ACC112 (cell line): ENCODE measurements around the gene BNC2.

Source experiments
- H2AFZ ChIP-seq: fragments of 200-600 bp; sonication (generic); one replicate; pipeline ENCODE4 v1.6.0; 2017; ENCODE audit warnings: antibody characterized with exemption, low read length; ENCODE audit not compliant: unreplicated experiment
- H3K27ac ChIP-seq: fragments of 200-600 bp; sonication (generic); 2 replicates; pipeline ENCODE4 v1.5.1; 2014; ENCODE audit warnings: low read depth, mild to moderate bottlenecking, antibody characterized with exemption, low read length, moderate library complexity
- H3K27me3 ChIP-seq: fragments of 200-600 bp; sonication (generic); 2 replicates; pipeline ENCODE4 v1.6.1; 2014; ENCODE audit warnings: mild to moderate bottlenecking, antibody characterized with exemption, low read length, moderate library complexity, mixed read lengths; ENCODE audit not compliant: insufficient read depth
- H3K36me3 ChIP-seq: fragments of 200-600 bp; sonication (generic); 2 replicates; pipeline ENCODE4 v1.6.1; 2016; ENCODE audit warnings: mild to moderate bottlenecking, antibody characterized with exemption, low read length, moderate library complexity, mixed read lengths; ENCODE audit not compliant: insufficient read depth
- H3K4me1 ChIP-seq: fragments of 200-600 bp; sonication (generic); one replicate; pipeline ENCODE4 v1.6.1; 2016; ENCODE audit warnings: low read length, mixed read lengths; ENCODE audit not compliant: insufficient read depth, unreplicated experiment, control insufficient read depth
- H3K4me3 ChIP-seq: fragments of 200-600 bp; sonication (generic); 2 replicates; pipeline ENCODE4 v1.5.1; 2014; ENCODE audit warnings: mild to moderate bottlenecking, low read depth, low read length
- H3K79me2 ChIP-seq: fragments of 200-600 bp; sonication (generic); one replicate; pipeline ENCODE4 v1.6.0; 2016; ENCODE audit warnings: low read length; ENCODE audit not compliant: control insufficient read depth, unreplicated experiment, insufficient read depth

The BNC2 gene

DNA sequence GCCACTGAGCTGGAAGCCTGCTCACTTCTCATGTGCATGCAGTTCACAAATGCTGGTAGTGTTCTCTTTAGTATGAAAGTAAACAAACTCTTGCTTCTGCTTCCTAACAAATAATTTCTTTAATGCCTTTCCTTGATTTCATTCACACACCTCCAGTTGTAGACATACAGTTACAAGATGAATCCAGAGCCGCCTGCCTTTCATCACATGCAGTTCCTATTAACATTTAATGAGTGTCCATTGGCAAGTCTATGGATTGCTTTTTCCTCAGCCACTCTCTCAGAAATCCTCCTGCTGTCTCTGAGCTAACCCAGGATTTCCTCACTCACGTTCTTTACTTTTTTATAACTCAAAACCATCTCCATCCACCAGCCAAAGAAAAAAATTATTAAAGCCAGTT, 408.6 kb downstream of the BNC2 start:
- Histone ChIP-seq H3K79me2 (peaks cover 13% of the 10 kb centered on the region), H3K4me1 (peaks cover 12% of the 10 kb centered on the region), H3K36me3 (no peaks in the 10 kb centered on the region), H3K27me3 (no peaks in the 10 kb centered on the region), H2AFZ (no peak overlapping the region), H3K27ac (no peak overlapping the region), H3K4me3 (no peak overlapping the region)

DNA sequence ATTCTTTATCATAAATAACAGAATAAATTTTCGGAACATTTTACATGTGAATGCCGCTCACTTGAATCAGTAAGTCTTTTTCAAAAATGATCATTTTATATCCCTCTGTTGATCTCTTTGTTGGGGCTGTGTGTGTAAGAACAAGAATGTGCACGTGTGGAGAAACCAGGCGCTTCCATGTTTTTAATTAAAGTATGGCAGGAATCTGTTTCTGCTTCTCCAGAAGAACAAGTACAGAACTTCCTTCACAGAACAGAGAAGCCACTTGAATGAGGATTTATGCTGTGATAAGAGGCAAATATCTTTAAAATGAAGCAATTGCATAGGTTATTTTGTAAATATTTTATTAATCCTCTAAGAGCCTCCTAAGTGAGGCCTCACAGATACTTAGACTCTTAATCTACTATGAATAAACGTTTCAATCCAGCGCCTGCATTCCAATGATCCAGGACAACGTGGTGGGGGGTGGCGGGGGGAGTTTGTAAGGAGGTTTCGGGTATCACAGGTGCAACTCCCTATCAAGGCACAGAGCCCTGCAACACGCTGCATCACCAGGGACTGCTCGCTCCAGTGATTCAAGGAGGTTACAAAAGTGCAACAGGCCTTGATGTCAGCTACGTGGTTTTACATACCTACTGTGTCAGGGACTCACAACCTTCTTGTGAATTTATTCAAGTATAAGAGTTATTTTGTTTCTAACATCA, 409.2 kb downstream of the BNC2 start:
- no peak overlapping the region for H2AFZ ChIP-seq
- peaks cover 13% of the 10 kb centered on the region for H3K79me2 ChIP-seq
- no peak overlapping the region for H3K27ac ChIP-seq
- no peaks in the 10 kb centered on the region for H3K27me3 ChIP-seq
- no peaks in the 10 kb centered on the region for H3K36me3 ChIP-seq
- H3K4me3 ChIP-seq: no peak overlapping the region
- peaks cover 12% of the 10 kb centered on the region for H3K4me1 ChIP-seq

DNA sequence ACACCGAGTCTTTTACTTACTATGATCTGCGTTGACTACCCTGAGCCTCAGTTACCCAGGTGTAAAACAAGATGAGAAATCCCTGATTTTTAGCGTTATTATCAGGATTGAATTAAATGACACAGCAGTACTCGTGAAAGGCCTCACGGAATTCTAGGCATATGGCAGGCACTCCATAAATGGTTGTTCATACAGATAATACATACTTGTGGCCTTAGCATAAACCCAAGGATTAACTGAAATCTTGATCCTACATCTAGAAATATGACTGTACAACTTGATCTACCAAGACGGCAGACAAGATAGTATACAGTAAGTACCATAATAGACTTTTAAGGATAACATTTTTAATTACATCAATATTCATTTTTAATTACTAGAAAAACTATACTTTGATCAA, 409.8 kb downstream of the BNC2 start:
- Histone ChIP-seq H2AFZ (no peak overlapping the region), H3K79me2 (peaks cover 13% of the 10 kb centered on the region), H3K27me3 (no peaks in the 10 kb centered on the region), H3K4me3 (no peak overlapping the region), H3K36me3 (no peaks in the 10 kb centered on the region), H3K27ac (no peak overlapping the region), H3K4me1 (peaks cover 12% of the 10 kb centered on the region)

DNA sequence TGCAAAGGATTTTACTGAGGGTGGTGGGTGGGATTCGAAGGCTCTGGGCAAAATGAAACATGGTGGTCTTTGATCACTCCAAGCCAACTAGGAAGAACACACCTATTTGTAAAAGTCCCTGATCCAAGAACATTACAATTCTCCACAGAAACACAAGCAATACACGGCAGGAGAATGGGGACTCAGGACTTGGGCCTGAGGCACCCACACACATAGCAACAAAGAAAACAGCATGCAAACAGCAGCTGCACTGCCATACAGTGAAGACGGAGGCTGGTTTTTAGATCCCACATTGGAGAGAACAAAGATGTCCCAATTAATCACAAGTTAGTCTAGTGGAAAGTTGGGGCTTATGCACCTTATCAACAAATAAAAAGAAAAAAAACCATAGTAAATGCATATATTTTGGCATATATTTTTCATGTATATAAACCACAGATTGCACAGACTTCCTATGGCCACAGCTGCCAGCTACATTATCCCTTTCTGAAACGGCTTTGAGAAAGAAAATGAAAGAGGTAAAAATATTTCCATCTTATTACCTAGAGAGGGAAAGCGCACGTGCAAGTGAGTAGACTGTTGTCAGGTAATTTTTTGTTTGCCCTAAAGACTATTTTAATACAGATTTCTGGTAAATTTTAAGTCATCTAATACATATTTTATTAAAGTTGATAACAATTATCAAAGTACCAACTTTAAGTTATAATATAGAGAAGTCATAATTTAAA, 410.9 kb downstream of the BNC2 start:
- no peak overlapping the region for H2AFZ ChIP-seq

DNA sequence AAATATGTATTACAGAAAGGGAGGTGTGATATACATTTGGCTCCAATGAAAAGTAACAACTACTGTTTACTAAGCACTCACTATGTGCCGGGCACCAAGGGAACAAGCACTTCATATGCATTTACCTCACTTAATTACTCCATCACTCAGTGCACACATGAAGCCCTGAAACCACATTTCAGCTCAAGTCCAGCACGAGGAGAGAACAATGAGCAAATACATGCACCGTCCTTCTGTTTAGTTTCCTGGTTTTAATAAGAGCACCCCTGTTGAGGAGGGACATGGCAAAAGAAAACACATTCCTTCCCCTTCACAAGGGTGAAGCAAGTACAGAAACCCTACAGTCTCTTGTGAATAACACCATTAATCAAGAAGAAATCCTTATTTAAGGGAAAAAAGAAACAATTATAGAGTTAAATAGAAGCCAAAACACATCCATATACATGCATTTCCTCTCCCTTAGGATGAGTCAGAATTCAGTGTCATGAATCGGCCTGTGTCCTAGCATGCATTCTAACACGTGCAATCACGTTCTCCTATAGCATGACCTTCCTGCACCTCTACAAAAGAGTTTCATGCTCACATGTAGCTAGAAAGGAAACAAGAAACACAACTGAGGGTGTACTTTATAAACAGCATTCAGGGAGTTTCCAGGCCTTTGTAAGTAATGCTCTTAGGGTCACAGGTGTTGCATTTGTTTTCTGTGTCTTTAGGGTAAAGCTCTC, 411.6 kb downstream of the BNC2 start:
- Histone ChIP-seq H3K4me1 (peaks cover 12% of the 10 kb centered on the region), H3K27me3 (no peaks in the 10 kb centered on the region), H2AFZ (no peak overlapping the region), H3K27ac (no peak overlapping the region), H3K79me2 (peaks cover 13% of the 10 kb centered on the region), H3K36me3 (no peaks in the 10 kb centered on the region), H3K4me3 (no peak overlapping the region)

More for the DNA sequence above, 410.9 kb downstream of the BNC2 start:
- no peak overlapping the region for H3K4me3 ChIP-seq
- peaks cover 13% of the 10 kb centered on the region for H3K79me2 ChIP-seq
- no peak overlapping the region for H3K27ac ChIP-seq
- H3K27me3 ChIP-seq: no peaks in the 10 kb centered on the region
- H3K36me3 ChIP-seq: no peaks in the 10 kb centered on the region
- peaks cover 12% of the 10 kb centered on the region for H3K4me1 ChIP-seq

DNA sequence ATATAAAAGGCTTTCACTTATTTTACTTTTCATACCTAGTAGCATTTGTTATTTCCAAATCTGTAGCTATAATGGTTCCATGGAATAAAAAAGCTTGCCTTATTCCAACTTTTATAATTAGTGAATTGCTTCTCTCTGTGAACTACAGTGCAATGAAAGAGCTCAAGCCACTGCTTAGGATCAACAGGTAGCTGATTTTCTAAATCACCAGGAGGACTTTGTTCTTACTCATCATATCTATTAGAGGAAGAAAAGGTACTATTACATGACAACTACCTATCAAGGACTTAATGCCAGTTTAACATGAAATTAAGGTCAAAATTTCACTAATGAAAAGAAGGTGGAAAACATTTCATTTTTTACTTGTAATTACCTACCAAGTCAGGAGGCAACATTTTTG, 414.6 kb downstream of the BNC2 start:
- H3K27me3 ChIP-seq: no peaks in the 10 kb centered on the region
- H2AFZ ChIP-seq: no peak overlapping the region
- H3K36me3 ChIP-seq: no peaks in the 10 kb centered on the region
- no peak overlapping the region for H3K4me3 ChIP-seq
- H3K79me2 ChIP-seq: peaks cover 18% of the 10 kb centered on the region
- no peak overlapping the region for H3K27ac ChIP-seq
- H3K4me1 ChIP-seq: peaks cover 12% of the 10 kb centered on the region

DNA sequence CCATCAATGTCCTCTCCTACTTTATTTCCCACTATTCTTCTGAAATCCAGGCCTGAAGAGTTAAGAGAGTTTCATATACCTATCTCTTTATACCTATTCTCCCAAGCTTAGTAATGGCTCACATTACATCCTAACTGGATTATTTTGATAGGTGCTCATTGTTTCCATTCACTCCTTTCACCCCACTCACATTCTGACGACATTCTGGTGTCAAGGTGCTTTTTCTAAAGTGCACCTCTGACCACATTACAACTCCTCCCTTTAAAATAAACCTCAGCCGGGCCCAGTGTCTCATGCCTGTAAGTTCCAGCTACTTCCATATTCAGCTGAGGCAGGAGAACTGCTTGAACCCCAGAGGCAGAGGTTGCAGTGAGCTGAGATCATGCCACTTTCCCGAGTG, 417.1 kb downstream of the BNC2 start:
- no peaks in the 10 kb centered on the region for H3K27me3 ChIP-seq
- no peaks in the 10 kb centered on the region for H3K36me3 ChIP-seq
- no peak overlapping the region for H3K4me3 ChIP-seq
- H3K4me1 ChIP-seq: peaks cover 1% of the 10 kb centered on the region
- H3K79me2 ChIP-seq: peaks cover 12% of the 10 kb centered on the region
- no peak overlapping the region for H3K27ac ChIP-seq
- no peak overlapping the region for H2AFZ ChIP-seq

DNA sequence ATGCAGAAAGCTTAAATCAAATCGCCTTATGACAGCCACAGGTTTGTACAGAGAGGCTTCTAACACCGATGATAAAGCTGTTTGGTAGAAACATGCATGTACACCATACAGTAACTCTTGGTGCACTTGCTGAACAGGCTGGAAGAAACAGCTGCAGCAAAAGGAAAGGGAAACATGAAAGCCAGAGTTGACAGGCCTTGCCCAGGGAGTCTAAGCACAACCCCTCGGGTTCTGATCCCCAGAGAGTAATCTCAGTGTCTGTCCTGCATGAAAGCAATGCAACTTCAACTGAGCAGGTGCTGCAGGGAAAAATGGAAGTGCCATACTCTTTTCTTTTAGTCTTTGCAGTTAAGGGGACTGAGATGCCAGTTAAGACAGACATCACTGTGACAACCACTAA, 419.9 kb downstream of the BNC2 start:
- H3K4me3 ChIP-seq: no peak overlapping the region
- no peaks in the 10 kb centered on the region for H3K27me3 ChIP-seq
- no peaks in the 10 kb centered on the region for H3K36me3 ChIP-seq
- no peak overlapping the region for H3K27ac ChIP-seq
- no peak overlapping the region for H2AFZ ChIP-seq
- H3K4me1 ChIP-seq: peaks cover 6% of the 10 kb centered on the region
- H3K79me2 ChIP-seq: peaks cover 6% of the 10 kb centered on the region

DNA sequence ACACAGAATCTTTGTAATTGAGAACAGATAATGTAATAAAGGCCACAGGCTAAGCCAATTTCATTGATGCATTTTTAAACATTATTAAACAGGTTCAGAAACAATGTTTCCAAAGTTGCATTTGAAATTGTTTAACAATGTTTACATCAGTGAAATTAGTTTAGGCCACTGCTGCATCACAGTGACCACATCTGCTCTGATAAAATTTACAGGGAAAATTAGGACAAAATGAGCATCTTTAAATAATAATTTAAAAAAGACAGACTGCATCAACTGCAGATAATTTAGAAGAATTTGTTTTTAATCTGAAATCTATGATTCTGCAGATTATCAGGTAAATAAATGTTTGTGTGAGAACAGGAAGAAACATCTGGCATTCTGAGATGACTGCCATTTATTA, 420.4 kb downstream of the BNC2 start:
- peaks cover 6% of the 10 kb centered on the region for H3K79me2 ChIP-seq
- H3K27me3 ChIP-seq: no peaks in the 10 kb centered on the region
- no peak overlapping the region for H2AFZ ChIP-seq
- H3K4me1 ChIP-seq: peaks cover 12% of the 10 kb centered on the region
- no peak overlapping the region for H3K4me3 ChIP-seq
- no peaks in the 10 kb centered on the region for H3K36me3 ChIP-seq
- H3K27ac ChIP-seq: no peak overlapping the region

DNA sequence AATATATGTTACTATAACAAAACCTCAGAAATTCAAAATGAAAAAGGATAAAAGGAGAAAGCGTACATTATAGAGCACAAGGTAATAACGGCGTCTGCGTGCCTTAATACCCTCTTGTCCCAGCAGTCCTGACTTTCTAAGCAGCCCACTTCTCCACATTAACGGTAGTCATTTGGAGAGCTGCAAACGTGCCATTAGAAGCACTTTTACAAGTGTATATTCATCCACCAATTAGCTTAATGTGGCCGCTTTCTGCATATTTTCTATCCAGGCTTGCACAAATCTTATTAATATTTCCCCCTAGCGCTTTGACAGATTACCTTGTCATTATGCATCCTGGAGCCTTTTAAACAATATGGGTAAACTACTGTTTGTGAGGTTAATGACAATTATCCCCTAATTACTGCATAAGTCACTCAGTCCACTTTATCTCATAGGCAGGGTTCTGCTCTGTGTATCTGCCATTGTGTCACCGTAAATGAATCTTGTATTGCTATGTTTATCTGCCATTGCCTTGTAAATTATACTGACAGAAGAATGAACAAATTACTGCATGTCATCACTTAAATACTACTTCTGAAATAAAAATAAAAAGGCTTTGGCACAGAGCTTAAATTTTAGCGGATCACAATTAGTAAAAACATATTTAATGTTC, 421.3 kb downstream of the BNC2 start:
- H3K4me1 ChIP-seq: peaks cover 16% of the 10 kb centered on the region
- H3K36me3 ChIP-seq: no peaks in the 10 kb centered on the region
- H3K4me3 ChIP-seq: no peak overlapping the region
- H2AFZ ChIP-seq: no peak overlapping the region
- H3K79me2 ChIP-seq: peaks cover 6% of the 10 kb centered on the region
- no peaks in the 10 kb centered on the region for H3K27me3 ChIP-seq
- no peak overlapping the region for H3K27ac ChIP-seq
